ENCODE data around the gene TNNC1. TPM values are rescaled to one million over a fixed set of nuclear protein-coding genes. Genes with fewer than 3 reads are reported as not detected.

Gene TNNC1
- total and polyA plus RNA-seq, 12 donors: 6,035 to 18,066 (median 8,315) TPM

DNA sequence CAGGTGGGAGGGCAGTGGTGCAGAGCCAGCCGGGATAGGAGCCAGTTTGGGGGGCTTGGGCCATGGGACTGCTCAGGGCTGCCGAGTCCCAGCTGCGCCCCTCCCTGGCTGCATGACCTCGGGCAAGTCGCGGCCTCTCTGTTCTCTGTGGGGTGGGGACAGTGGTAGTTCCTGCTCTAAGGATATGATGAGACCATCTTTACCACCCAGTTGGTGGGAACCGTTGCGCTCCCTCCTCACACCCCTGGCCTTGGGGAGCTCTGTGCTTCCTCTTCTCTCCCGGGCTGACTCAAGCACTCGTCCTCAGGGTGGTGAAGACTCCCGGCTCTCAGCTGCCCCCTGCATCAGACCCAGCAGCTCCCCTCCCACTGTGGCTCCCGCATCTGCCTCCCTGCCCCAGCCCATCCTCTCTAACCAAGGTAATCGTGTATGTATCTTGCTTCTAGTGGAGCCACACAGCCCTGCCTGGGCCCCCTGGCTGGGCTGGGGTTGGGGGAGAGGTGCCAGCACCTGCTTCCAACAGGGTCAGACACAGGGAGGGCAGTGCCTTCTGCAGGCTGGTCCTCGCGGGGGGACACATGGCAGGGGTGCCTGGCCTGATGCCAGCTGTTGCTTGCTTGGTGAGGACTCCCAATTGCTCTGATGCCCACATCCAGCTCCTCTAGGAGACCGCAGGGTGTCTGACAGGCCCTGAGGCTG is 26.2 kb upstream of the TNNC1 start:
- TF ChIP-seq, protein P1, sequence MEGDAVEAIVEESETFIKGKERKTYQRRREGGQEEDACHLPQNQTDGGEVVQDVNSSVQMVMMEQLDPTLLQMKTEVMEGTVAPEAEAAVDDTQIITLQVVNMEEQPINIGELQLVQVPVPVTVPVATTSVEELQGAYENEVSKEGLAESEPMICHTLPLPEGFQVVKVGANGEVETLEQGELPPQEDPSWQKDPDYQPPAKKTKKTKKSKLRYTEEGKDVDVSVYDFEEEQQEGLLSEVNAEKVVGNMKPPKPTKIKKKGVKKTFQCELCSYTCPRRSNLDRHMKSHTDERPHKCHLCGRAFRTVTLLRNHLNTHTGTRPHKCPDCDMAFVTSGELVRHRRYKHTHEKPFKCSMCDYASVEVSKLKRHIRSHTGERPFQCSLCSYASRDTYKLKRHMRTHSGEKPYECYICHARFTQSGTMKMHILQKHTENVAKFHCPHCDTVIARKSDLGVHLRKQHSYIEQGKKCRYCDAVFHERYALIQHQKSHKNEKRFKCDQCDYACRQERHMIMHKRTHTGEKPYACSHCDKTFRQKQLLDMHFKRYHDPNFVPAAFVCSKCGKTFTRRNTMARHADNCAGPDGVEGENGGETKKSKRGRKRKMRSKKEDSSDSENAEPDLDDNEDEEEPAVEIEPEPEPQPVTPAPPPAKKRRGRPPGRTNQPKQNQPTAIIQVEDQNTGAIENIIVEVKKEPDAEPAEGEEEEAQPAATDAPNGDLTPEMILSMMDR (IDR thresholded peaks at IDR 0.05): no peak
- Histone ChIP-seq H3K27me3 (no peaks in the 10 kb centered on the region), H3K27ac (peak overlapping the region in 1 of 10 donors; percentile 31), H3K9me3 (no peaks in the 10 kb centered on the region), H3K4me3 (no peak overlapping the region), H3K4me1 (peaks cover 14 to 58% (median 23%) of the 10 kb centered on the region in 9 donors), H3K36me3 (peaks cover 12 to 96% (median 79%) of the 10 kb centered on the region in 9 donors)
- WGBS, 2 donors: 85 to 90% methylated on average over 16 of the region's 16 CpGs
- intact Hi-C loops (cut with DNase I): loop anchor here in 4 of 10 donors (5.0 to 10.0 kb wide), 3 partner anchors 42 to 205 kb away; partner anchors contain the start of genes GNL3 (in 2 of the 4), PBRM1 (in 2 of the 4) and NT5DC2 (in 1 of the 4)
- DNase-seq (peak in 1 of 2 donors; percentile 20), ATAC-seq (peak in 1 of 8 donors; percentile 23)

DNA sequence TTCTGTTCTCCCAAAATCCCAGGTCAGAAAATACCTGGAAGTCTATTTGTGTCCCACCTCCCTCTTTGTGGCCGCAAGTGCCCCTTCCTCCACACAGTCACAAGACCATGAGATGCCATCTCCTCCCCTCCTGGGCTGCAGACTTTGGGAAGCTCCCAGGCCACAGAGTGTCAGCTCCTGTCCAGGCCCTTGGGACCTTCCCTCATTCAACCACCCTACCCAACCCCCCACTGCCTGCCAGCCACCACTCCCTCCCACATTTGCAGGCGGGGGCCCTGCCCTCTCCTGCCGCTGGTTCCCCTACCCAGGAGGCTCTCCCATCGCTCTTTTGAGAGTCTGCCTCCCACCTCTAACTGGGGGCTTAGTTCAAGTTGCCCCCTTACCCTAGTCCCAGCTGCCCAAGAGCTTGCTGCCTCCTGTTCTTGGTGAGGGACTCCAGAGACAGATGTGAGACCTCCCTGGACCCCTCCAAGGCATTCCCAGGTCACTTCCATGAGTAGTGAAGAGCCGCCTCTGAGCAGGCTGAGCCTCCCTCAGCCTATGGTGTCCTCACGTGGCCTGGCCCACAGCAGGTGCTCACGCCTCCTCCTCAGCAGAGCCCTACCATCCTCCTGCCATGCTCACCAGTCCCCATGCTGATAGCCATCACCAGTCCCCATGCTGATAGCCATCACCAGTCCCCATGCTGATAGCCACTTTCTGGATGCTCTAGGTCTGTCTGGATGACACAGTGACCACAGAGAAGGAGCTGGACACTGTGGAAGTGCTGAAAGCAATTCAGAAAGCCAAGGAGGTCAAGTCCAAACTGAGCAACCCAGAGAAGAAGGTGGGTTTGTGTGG is 25.4 kb upstream of the TNNC1 start:
- TF ChIP-seq, protein P1 (IDR thresholded peaks at IDR 0.05): no peak

DNA sequence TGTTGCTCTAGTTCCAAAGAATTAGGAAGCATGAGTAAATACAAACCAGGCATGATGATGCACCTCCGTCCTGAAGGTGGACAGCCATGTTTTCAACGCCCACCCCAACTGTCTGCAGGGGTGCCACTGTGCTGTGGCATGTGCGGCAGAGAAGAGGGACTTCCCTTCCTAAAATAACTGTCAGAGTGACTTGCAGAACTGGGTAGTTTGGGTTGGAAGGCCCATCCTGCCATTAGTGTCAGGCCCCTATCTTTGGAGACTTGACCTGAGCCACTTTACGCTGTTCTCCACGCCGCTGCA is 23.9 kb upstream of the TNNC1 start:
- WGBS, 2 donors: 96 to 97% methylated on average over 6 of the region's 6 CpGs
- Histone ChIP-seq H3K27ac (no peak overlapping the region), H3K27me3 (no peaks in the 10 kb centered on the region), H3K4me1 (peaks cover 0 to 55% (median 2%) of the 10 kb centered on the region in 9 donors), H3K36me3 (peaks cover 12 to 100% (median 95%) of the 10 kb centered on the region in 9 donors), H3K9me3 (no peaks in the 10 kb centered on the region), H3K4me3 (no peak overlapping the region)
- intact Hi-C loops (cut with DNase I): loop anchor here in 2 of 10 donors (10.0 kb wide), 1 partner anchor 207 kb away; the partner anchor contains the start of genes GNL3 (in 2 of the 2) and PBRM1 (in 2 of the 2)
- TF ChIP-seq, protein P1 (IDR thresholded peaks at IDR 0.05): no peak
- ATAC-seq: no peak
- DNase-seq: no peak

More for the DNA sequence above, 25.4 kb upstream of the TNNC1 start:
- H3K27ac ChIP-seq: no peak overlapping the region
- no peaks in the 10 kb centered on the region for H3K9me3 ChIP-seq
- intact Hi-C loops (cut with DNase I): loop anchor here in 2 of 10 donors (10.0 kb wide), 1 partner anchor 206 kb away; the partner anchor contains the start of genes GNL3 (in 2 of the 2) and PBRM1 (in 2 of the 2)
- no peaks in the 10 kb centered on the region for H3K27me3 ChIP-seq
- DNase-seq: peak in 1 of 2 donors; percentile 12
- H3K4me1 ChIP-seq: peaks cover 8 to 56% (median 15%) of the 10 kb centered on the region in 9 donors
- ATAC-seq: no peak
- WGBS, 2 donors: 91 to 93% methylated on average over 7 of the region's 7 CpGs
- H3K4me3 ChIP-seq: no peak overlapping the region
- peaks cover 12 to 96% (median 85%) of the 10 kb centered on the region in 9 donors for H3K36me3 ChIP-seq

Data from heart right ventricle (tissue), 16 donors.